HG03342 (cell line): ENCODE results near the gene GBP7.
"Not testable (repeated sequence)": the region's sequence is repeated elsewhere in the genome, so short reads cannot be mapped to it uniquely, and the experiment has no call there.

Source experiments
- ATAC-seq: cut with Tn5 transposase; IDR thresholded peaks from one replicate; pipeline ENCODE4 v1.9.1; 2021; ENCODE audit warnings: mild to moderate bottlenecking, moderate library complexity; ENCODE audit not compliant: unreplicated experiment

GBP7 gene

GRCh38 chr1:89175601-89176256 lies at the start of gene GBP7:
Gene GBP7, minus strand, starts transcription at chr1:89176003. Its CDS starts 4,068 bp downstream, at chr1:89171935.
- no peak for ATAC-seq

GRCh38 chr1:89221341-89221740 lies 45.5 kb upstream of the GBP7 start:
- ATAC-seq, result no peak

GRCh38 chr1:89219851-89220250 lies 44.0 kb upstream of the GBP7 start:
- not testable (repeated sequence) for ATAC-seq

GRCh38 chr1:89218941-89219340 lies 43.1 kb upstream of the GBP7 start:
- ATAC-seq, result not testable (repeated sequence)

GRCh38 chr1:89213347-89213746 lies 37.5 kb upstream of the GBP7 start:
- no peak for ATAC-seq

GRCh38 chr1:89211035-89211634 lies 35.3 kb upstream of the GBP7 start:
- no peak for ATAC-seq

GRCh38 chr1:89206373-89206772 lies 30.6 kb upstream of the GBP7 start:
- no peak for ATAC-seq

- ATAC-seq, result no peak
Measured at GRCh38 chr1:89203166-89203565, 27.4 kb upstream of the GBP7 start.

- ATAC-seq, result peak; percentile 72
Measured at GRCh38 chr1:89201106-89201794, 25.4 kb upstream of the GBP7 start.

GRCh38 chr1:89200663-89201062 lies 24.9 kb upstream of the GBP7 start:
- ATAC-seq, result no peak

GRCh38 chr1:89199525-89200031 lies 23.8 kb upstream of the GBP7 start:
- no peak for ATAC-seq

- peak; percentile 54 for ATAC-seq
Measured at GRCh38 chr1:89198491-89199072, 22.8 kb upstream of the GBP7 start, which contains the start of gene GBP4. Gene GBP4, minus strand, starts transcription at chr1:89198942. Its CDS starts 108 bp downstream, at chr1:89198834.

GRCh38 chr1:89198081-89198480 lies 22.3 kb upstream of the GBP7 start:
- ATAC-seq, result no peak

- no peak for ATAC-seq
Measured at GRCh38 chr1:89195476-89195875, 19.7 kb upstream of the GBP7 start.

GRCh38 chr1:89191314-89191713 lies 15.5 kb upstream of the GBP7 start:
- ATAC-seq, result no peak

- no peak for ATAC-seq
Measured at GRCh38 chr1:89190017-89190416, 14.2 kb upstream of the GBP7 start.

GRCh38 chr1:89179343-89179742 lies 3.5 kb upstream of the GBP7 start:
- ATAC-seq, result no peak

GRCh38 chr1:89176971-89177370 lies 1.2 kb upstream of the GBP7 start:
- no peak for ATAC-seq

GRCh38 chr1:89174491-89174890 lies 1.3 kb downstream of the GBP7 start:
- no peak for ATAC-seq

- no peak for ATAC-seq
Measured at GRCh38 chr1:89172468-89173143, 3.2 kb downstream of the GBP7 start.

GRCh38 chr1:89171067-89171438 lies 4.8 kb downstream of the GBP7 start:
- no peak for ATAC-seq
